HG02759 (cell line): ENCODE measurements around the gene WNT8B.

ENCODE experiments used
- ATAC-seq: cut with Tn5 transposase; IDR thresholded peaks from one replicate; pipeline ENCODE4 v1.9.1; 2021; ENCODE audit warnings: mild to moderate bottlenecking, moderate library complexity; ENCODE audit not compliant: unreplicated experiment

The WNT8B gene

DNA sequence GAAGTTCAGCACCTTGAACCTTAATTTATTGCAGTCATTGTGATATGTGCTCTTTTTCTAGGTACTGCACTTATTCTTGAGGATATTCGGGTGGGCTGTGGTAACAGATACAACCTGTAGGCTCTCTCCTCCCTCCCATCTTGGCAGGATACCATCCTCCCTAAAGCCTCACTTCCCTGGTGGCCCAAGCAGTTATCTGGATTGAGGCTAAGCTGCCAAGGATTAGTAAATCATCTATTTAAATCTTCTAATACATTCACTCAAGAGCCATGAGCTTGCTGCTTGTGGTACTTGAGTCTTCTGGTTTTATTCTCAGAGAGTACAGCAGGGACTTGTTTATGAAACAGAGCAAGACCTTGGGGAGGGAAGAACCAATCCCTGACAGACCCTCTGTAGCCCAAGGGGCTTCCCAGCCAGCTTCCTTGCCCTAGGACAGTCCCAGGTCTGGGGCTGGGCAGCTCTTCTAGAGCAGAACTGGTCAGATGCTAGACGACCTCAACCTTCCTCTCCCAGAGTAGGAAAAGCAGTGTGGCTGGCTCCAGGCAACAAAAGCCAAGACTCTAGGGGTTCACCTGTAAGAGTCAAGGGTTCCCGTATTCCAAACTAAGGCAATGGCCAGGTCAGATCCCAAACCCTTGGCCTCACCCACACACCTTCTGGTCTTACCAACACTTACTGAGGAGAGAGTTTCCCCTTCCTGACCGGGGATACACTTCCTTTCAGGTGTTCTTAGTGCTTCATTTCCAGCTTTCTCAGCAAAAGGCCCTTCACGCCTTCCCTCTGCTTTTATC, 21.3 kb downstream of the WNT8B start:
- ATAC-seq = no peak

DNA sequence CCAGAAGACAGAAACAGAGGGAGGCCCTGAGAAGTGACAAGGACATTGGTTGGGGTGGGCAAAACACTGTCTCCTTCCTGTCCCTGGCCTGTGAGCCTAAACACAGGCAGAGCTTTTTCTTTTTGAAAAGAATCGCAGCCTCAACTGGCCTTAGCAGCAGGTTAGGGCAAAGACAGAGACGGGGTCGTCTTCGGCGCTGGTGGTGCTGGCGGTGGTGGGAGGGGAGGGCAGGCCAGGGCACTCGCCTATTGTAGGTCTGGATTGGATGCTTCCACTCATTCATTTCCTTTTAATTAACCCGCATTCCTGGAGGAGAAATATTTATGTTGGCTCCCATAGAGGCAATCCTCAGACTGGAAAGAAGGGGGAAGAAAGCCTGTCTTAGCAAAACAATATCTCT, 22.6 kb downstream of the WNT8B start:
- no peak for ATAC-seq

DNA sequence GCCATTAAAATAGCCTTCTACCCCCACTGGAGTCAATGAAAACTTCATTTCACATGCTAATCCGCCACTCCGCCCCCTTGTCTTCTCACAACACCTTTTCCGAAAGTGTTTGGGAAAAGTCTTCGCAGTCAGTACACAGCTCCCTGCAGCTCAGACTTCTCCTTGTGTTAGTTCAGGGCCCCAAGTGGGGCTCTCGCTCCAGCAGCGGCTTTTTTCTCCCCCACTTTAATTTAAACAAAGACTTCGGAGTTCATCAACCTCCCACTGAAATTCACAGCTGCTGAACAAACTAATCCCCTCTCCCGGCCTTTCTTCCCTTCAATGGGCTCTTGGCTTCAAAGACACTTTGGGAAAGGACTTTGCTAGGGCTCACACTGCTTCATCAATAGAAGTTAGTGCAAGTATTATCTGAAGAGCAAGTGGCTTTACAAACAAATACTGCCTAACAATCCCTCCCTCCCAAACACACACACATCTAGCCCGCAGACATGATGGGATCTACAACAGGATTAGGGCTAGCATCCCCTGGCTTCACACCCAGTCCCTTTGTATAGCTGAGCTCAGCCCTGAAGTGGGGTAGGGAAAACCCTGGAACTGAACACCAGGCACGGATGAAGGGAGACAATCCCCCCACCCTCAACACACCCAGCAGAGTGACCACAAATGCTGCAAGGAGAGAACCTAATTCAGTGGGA, 23.1 kb downstream of the WNT8B start:
- no peak for ATAC-seq

DNA sequence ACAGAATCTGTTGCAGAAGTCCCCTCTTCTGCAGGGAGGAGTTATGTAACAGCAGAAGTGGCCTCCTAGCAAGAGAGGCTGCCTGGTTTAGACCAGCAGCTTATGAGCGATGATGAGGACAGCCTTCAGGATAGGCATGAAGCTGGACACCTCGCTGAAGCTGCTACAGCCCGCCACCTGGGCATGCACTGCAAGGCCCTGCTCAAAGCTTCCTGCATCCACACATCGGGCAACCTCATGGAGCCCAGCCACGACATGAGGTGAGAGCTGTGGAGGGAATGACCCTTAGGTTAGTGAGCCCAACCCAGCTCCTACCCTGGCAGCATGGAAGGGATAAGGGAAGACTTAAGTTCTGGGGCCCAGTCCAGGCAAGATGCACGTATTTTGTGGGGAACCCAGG, 24.7 kb downstream of the WNT8B start:
- no peak for ATAC-seq

DNA sequence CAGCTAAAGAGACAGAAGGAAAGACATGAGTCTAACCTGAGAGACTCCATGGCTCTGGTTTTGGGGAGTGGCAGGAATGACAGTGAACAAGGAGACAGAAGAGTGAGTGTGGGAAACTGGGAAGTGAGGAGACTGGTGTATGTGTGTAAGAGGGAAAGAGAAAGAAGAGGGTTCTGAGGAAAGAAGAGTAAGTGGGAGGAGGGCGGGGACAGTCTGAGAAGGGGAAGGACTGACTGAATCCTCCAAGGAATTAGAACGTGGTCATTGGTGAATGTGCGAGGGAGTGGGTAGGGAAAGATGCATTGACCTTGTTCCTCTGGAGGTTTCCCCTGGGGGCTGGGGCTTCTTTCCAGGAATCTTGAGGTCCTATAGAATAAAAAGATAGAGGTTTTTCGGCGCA, 26.6 kb downstream of the WNT8B start:
- no peak for ATAC-seq

DNA sequence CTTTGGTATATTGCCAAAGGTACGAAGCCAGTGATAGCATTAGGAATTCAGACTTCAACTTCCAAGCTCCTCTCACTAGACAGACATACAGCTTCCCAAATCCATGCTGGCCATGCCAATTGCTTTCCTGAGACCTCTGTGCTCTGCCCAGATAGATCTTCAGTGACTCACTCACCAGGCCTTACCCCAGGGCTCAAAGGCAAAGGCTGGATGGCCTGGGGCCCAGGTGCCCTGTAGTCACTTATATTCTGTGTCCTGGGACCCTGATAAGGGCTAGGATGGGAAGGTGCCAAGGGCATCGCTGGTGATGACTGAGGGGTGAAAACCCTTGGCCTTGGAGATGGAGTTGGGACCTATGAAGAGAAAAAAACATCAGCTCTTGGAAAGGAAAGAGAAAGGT, 27.7 kb downstream of the WNT8B start:
- no peak for ATAC-seq

DNA sequence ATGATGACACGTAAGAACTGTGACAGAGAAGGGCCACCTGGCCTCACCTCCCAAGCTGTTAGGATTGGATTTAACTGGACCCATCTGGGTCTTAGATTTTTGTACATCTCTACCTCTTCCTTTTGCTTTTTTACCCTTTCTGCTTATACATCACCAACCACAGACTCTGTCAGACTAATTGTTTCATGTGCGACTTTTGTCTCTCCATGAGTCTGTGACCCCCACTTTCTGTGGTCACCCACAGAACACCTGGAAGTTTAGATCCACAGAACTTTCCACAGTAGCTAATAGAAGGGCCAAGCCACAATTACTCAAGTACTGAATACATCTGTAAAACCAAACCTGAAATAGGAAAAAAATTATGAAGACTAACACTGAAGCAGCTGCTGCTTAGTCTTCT, 33.8 kb downstream of the WNT8B start:
- ATAC-seq = no peak

DNA sequence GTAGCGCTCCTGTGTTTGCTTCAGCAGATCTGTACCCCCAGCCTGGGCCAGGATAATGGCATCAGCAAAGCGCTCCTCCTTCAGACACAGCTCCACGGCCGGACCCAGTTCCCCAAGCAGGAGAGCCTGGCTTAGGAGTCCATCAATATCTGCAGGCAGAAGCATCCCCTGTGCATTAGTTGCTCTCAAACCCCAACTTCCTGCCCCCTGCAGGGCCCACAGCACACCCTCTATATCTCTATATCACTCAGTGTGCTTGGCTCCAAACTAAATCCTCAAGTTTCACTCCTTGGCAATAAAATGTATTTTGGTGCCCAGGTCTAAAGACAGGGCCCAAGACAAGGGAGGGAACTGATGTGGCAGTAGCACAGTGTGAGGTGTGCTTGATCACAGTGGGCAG, 35.2 kb downstream of the WNT8B start:
- no peak for ATAC-seq

DNA sequence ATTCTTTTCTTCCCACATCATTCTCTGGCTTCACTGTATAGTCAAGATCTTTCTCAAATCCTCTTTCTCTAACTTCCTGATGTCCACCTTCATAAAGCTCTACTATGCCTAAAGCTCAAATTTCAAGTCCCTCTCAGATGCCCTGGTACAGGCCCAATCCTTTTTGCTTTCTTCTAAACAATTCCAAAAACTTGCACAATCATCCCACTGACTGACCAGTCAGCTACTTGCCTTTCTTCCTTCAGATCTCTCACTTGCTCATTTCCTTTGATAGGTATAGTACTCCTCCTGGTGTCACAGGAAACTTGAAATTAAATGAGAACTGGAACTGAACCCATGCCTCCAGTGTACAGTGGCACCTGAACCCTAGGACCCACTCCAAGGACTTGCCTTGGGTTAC, 38.6 kb downstream of the WNT8B start:
- ATAC-seq = no peak

DNA sequence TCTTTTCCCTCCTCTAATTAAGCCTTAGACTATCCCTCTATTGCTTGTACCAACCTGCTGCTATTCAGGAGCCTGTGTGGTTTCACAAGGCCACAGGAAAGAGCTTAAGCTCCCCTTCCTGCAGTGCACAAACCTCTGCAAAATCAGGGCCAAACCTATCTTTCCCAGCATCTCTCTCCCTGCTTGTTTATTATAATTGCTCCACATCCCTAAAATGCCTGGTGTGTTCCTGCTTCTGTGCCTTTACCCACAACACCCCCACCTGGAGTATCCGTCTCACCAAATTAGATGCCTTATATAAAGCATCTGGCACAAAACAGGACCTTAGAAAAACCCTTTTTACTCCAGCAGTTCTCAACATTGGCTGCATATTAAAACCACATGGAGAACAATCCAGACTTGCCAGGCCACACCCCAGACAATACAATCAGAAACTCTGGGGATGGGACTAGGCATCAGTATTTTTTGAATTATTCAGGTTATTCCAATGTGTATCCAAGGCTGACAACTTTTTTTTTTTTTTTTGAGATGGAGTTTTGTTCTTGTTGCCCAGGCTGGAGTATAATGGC, 40.2 kb downstream of the WNT8B start:
- no peak for ATAC-seq

DNA sequence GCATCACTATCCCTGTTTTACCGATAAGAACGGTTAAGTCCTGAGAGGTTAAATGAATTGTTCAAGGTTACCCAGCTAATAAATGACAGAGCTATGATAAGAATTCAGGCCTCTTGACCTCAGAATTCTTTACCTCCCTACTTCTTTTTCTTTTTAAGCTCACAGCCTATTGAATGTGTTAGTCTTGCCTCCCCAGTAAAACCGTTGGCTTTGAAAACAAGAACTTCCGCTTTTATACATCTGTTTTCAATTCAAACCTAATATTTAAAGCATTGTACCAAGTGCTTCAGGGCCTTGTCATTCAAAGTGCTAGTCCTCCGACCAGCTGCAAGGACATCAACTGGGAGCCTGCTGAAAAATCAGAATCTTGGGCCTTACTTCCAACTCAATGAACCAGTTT, 41.3 kb downstream of the WNT8B start:
- ATAC-seq = no peak

DNA sequence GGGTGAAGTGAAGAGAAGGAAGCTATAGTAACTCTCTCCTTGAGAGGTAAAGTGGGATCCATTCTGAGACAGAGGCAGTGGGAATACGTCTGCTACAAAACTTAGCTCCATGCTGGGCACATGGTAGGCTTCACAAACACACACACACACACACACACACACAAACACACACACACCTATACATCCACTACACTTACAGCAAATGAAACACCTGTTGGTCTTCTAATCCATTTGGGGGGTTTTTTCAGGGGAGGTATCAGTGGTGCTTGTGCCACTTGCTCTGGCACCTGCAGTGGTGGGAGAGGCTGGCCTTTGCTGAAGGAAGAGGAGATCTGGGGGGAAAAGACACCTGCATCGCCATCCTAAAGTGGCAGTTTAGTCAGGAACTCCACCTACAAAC, 42.4 kb downstream of the WNT8B start:
- ATAC-seq = no peak

DNA sequence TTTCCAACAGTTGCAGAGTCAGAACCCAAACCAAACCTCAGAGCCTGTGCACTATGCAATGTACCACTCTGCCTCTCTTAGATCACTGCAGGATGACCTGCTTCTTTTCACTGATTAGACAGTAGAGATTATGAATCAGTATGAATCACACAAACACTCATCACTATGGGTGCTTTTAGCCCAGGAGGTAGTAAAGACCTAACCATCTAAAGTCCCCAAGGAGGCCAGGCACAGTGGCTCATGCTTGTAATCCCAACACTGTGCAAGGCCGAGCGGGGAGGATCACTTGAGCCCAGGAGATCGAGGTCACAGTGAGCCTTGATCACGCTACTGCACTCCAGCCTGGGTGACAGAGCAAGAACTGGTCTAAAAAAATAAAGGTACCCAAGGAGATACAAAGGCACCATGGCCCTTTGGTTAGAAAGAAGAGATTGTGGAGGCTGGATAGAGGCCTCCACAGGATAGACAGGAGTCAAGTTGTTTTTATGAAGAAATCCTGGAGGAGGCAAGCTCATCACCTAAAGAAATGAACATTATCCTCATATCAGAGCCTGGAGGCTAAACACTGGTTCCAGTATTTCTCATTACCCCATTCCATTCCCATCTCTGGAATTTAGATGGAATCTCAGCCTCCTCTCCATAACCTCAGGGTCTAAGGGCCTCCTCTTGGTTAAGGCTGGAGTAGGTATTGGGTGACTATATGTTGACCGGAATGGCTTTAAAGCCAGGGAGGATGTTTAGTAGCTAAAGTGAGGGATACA, 44.0 kb downstream of the WNT8B start:
- ATAC-seq = no peak

DNA sequence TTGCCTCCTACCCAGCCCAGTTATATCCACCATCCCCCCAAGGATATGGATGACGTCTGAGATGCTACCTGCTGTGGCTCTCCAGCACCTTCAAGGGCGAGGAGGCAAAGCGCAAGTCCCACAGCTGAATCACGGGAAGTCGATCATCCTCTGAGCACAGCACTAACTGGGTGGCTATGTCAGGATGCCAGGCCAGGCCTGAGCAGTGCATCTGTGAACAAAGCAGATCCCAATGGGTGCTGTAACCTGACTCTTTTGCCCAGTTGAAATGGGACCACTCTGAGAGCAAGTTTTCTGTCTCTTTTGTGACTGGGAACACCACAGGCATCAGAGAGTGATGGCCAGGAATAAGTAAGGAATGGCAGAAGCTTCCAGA, 44.5 kb downstream of the WNT8B start:
- ATAC-seq = no peak

DNA sequence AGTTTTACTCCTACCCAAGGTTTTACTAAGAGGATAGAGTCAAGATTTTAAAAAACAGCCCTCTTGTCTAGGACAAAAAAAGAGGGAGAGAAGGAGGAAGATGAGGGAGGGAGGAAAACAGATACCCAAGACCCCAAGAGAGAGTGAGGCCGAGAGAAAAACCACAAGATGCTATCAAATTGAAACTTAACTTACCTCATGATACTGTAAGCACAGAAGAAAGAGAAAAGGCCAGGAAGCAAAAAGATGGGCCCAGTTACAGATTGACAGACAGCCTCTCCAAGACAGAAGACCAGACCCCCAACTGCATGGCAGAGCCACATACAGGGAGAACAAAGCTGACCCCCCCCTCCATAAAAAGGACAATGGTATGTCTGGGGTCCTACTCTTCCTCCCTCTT, 45.5 kb downstream of the WNT8B start:
- no peak for ATAC-seq

DNA sequence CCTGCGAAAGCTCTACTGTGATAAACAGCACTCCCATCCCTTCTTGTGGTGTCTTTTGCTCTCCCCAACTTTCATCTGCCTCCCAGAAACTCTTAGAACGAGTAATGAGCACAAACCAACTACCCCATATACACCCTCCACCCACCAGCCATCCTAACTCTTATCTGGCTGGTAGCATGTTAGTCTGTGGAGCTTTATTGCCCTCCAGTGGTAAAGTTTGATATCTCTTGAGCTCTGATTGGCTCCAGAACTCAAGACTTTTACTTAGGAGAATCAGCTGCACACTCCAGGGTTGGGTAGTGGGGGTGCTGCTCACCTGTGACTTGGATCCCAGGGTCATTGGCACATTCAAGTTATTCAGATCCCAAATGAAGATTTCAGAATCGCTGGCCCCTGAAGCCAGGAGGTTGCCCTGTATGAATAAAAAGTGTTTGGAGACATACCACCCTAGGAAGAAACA, 45.9 kb downstream of the WNT8B start:
- ATAC-seq = no peak

DNA sequence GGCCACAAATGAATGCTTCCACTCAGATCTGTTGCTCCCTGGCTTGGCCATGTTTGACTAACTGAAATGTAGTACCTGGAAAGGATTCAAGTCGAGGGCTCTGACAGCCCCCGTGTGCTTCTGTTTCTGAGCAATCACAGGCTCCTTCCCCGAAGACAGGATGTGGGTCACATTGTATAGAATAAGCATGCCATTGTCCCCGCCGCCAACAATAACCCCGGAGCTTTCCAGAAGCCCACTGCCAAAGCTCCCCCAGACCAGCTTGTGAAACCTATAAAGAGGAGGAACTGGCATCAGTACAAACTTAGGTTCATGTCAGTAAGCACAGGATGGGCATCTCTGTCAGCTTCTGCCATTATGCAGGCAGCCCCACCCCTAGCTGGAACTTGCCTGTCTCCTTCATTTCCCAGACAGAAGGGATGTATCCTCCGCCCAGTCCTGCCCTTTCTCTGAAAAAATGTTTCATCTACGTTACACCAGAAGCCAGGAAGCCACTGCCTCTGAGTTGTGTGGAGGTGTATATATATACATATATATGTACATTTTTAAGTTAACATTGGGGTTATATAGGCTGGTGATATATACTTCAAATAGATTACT, 46.5 kb downstream of the WNT8B start:
- no peak for ATAC-seq

DNA sequence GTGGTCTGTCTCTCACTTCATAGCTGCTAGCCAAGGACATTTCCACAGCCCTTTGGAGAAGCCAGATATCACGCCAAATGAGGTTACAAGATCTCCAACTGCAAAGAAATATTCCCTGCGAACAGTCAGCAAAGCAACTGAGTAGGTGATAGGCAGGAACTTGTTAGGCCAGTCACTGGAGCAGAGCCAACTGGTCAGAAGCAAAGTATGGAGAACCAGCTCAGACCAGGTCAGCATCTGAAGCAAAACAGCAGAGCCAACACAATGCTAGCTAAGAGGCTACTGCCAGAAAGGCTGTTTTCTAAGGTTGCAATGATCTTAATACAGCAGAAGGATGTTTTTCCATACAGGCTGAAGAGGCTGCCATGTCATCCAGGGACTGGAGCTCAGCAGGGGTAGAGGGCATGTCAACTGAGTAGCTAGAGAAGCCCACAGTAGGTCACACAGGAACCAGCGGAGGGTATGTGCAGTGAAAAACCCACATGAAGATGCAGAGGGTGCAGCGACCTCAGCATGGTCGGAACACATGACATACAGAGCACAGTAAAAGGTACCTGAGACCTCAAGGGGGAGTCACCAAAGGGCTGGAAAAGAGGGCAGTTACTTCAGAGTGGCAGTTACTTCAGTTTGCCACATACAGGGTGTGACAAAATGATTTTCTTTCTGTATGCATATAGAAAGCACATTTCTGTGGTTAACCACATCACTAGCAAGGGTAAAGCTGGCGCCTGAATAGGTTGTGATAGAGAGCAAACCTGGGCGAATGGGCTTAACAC, 47.9 kb downstream of the WNT8B start:
- ATAC-seq = no peak

DNA sequence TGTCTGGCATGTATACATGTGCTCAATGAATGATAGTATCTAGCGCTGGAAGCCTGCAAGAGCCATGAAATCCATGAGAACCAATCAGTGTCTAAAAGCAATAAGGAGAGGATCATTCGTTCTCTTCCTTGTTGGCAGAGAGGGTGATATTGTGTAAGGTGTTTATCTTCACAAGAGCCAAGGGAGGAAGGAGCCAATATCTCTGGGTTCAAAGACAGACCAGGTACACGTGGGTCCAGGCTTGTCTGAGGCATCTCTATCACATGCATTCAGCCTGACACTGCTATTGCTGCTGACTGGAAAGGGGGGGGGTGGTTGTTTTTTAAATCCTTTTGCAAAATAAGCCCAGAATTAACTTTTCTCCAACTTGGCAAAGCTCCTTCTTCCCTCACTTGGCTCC, 52.8 kb downstream of the WNT8B start:
- ATAC-seq = no peak

DNA sequence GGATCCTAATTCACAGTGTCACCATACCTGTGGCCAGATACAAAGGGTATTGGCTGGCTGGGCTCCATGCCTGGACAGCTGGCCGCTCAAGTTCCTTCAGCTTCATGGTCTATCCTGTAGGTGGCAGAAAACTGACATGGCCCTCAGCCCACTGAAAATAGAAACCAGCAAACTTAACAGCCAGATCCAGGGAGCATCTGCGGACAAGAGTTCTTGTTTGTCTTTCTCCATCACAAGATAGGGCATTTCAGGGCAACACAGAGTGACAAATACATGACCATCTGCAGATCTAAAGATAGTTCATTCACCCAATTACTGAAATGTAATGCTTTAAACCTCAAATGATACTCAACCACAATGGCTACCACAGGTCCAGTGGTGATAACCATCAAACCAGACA, 54.0 kb downstream of the WNT8B start:
- ATAC-seq = no peak
